GM19239 (cell line): Measurements from ENCODE around the gene TTC27.
"Not testable (repeated sequence)": the region's sequence is repeated elsewhere in the genome, so short reads cannot be mapped to it uniquely, and the experiment has no call there.

Experiments used
- DNase-seq: peaks from one replicate; pipeline ENCODE4 v3.0.0; 2011; ENCODE audit warnings: low spot score; ENCODE audit not compliant: insufficient read length
- FAIRE-seq: peaks from 2 replicates; lab custom pipeline; 2011; peaks lifted over from hg19 to GRCh38; lab: Jason Lieb, UNC

The TTC27 gene

DNA sequence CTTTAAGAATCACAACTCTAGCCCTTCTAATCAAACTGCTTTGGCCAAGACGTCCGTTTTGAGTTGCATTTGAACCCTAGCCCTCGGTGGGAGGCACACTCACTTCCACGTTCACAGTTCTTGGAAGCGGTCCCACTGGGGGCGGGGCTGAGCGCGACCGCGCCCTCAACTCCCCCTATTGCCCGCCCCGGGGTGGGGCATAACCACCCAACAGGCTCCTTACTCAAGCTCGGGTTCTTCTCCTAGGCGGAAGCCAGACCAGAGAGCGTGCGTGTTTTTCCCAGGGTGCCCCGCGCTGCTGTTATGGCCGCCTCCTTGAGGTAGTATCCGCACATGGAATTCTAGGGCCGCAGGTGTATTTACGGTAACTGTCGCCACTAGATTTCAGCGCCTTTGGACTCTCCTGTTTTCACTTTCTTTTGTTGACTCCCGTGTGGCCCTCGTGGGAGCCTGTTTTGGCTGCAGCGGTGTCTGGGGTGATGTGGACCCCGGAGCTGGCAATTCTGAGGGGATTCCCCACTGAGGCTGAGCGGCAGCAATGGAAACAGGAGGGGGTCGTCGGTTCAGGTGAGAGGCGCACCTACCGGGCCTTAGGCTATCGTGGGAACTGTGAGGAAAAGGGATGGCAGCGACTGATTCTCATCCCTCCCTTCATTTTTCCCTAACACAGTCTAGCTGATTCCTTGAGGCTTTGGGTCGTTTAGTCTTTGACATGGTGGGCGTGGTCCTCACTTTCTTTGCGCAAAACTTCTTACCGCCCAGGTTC lies at the start of gene TTC27:
TSS of gene TTC27 (plus strand) at position 237 of the 766 bp plus-strand sequence. CDS start at position 480, 243 bp downstream.
- peak; percentile 100 for FAIRE-seq
- peak; percentile 89 for DNase-seq

DNA sequence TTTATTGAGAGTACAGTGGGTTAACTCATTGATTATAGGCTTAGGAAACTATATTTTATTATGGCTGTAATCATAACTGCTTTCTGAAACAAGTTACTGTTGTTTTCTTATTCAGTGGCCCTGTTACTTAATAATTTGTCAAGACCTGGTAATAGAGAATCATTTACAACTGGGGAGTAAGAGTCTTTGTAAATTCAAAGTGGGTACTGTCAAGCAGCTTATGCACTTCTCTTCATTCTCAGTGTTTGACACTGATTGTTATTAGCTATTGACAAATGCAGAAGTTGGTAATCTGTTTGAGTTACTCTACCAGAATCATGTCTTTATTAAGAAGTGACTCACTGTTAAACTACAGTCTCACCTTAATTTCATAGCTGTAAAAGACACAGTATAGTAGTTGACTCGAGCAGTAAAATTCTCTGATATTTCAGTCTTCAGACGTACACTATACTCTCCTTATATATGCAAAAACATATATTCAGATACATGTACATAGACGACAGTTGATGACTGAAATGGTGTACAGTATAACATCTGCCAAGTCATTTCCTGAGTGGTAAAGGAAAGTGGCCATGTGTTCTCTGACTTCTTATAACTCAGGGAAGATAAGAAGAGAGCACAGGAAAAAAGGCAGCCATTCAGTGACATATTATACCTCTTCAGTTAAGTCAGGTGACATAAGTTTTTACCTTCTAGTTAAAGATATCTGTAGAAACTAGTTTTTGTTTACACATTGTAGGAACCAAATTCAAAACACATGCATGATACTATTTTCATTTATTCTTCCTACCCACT lies 36.0 kb upstream of the TTC27 start:
- DNase-seq (no peak), FAIRE-seq (peak; percentile 73)

DNA sequence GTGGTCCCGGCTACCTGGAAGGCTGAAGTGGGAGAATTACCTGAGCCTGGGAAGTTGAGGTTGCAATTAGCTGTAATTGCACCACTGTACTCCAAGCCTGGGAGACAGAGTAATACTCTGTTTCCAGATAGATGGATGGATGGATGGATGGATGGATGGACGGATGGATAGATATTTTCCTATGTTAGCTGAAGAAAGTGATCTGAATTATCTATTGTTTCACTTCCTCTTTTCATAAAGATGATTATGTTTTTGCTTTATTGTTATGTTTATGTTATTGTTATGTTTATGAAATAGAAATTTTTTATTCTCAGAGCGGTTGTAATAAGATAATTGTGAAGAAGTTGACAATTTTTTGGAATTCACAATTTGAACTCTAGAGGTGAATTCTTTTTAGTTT lies 33.3 kb upstream of the TTC27 start:
- no peak for DNase-seq

DNA sequence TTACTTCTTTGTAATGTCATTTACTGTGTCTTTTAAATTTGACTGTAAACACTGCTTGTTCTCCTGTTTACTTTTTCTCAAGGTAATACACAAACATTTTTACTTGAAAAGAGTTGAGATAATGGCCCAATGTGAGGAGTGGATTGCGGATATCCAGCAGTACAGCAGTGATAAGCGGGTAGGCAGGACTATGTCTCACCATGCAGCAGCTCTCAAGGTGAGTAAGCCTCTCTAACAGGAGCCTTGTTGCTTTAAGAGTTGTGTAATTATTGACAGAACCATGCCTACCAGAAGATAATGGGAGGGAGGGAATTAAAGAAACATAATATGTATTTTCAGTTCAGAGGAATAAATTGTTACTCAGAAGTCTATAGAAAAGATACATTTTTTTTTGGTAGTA lies 16.5 kb upstream of the TTC27 start:
- no peak for FAIRE-seq

More for the DNA sequence above, 33.3 kb upstream of the TTC27 start:
- no peak for FAIRE-seq

DNA sequence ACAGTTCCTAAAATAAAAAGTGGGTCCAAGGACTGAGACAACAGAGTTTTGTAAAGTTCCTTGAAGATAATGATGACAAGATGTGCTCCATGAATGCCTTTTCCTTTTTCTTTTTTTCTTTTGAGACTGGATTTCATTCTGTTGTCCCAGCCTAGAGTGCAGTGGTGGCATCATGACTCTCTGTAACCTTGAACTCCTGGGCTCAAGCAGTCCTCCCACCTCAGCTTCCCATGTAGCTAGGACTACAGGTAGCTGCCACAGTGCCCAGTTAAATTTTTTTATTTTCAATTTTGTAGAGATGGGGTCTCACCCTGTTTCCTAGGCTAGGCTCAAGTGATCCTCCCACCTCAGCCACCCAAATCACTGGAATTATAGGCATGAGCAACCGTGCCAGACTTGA lies 16.1 kb upstream of the TTC27 start:
- DNase-seq (no peak), FAIRE-seq (no peak)

More for the DNA sequence above, 16.5 kb upstream of the TTC27 start:
- DNase-seq, result no peak

DNA sequence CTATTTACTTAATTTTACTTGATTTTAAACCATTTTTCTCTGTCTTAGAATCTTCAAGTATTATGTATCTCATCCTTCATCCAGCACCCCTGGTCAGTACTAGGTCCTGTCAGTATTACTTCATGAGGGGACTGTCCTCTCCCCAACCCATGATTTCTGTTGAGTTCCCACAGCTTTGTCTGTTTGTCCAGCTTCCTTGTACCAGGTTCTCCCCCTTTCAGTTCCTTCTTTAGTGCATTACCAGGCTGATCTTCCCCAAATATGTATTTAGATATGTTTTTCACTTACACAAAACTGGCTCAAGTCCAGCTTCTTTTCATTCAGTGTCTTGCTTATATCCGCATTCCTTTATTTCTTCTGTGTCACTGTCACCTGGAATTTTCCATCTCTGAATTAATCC lies 13.8 kb upstream of the TTC27 start:
- FAIRE-seq (no peak), DNase-seq (no peak)

DNA sequence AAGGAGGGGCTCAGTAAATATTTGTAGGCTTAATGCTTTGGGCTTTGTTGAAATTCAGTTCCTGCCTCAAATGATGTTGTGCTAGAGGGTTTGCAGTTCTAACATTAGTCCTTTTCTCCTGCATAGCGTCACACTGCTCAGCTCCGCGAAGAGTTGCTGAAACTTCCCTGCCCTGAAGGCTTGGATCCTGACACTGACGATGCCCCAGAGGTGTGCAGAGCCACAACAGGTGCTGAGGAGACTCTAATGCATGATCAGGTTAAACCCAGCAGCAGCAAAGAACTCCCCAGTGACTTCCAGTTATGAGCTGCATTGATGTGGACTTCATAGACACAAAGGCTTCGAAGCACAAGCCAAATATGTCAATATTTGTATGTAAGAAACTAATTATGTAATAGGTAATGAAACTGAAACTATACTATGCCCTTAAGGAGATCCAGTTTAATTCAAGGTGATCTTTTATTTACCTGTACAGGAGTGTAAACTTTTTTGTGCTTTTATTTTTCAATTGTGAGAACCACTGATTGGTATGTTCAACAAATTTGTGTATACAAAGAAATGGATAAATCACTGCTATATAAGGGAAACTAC lies 10.2 kb upstream of the TTC27 start:
- FAIRE-seq (no peak), DNase-seq (no peak)

DNA sequence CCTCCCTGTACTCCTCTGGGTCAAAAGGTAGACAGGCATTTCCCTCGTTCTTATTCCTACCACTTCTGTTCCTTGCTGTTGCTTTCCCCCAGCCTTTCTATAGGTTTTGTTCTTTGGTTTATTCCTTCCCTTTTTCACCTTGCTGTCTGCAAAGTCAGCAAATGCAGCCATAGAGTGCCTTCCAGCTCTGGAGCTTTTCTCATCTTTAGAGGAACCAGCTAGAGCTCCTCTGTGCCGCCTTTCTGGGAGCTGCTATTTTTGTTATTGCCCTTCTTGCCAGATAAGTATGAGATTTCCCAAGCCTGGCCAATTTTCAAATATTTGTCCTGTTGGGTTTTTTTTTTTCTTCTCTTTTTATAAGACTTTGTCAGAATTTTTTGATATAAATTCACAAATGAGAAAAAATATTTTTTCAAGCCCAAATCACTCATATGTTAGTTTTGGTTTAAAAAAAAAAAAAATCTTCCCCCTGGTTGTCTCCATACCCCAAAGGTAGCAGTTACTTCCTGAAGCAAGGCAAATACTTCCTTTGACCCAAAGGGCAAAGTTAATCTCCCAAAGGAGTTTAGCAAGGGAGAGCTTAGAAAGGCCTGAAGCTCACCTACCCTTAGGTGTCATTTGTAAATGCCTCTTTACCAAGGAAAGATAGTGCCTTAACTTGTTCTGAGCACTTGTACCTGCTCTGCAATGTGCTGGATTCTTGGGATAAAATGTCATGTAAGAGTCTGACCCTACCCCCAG lies 5.1 kb upstream of the TTC27 start:
- no peak for FAIRE-seq
- no peak for DNase-seq

DNA sequence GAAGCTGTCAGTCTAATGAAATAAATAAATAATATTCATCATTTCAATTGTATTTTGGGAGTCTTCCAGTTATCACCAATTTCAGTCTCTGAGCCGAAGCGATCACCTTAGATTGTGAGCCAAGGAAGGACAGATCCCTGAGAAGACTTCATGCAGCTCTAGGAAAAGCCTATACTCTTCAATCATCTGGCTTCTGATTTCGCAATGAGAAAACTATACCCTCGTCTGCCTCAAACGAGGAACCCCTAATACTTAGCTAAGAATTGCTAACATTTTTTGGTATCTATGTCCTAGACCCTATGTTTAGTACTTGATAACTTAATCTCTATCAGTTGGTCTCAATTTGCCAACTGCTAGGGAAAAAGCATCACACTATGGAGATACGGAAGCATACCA lies 4.5 kb upstream of the TTC27 start:
- DNase-seq (no peak), FAIRE-seq (no peak)

DNA sequence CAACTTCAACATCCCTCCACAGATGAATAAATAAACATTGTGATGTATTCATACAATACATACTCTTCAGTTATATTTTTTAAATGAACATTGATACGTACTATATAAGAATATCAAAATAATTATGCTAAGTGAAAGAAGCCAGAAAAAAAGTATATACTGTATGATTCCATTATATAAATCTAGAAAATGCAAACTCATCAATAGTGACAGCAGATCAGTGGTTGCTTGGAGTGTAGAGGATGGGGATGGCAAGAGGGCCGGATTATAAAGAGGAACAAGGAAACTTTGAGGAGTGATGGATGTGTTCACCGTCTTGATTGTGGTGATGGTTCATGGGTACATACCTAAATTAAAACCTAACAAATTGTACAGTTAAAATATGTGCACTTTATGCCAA lies 3.0 kb upstream of the TTC27 start:
- FAIRE-seq, result no peak
- no peak for DNase-seq

DNA sequence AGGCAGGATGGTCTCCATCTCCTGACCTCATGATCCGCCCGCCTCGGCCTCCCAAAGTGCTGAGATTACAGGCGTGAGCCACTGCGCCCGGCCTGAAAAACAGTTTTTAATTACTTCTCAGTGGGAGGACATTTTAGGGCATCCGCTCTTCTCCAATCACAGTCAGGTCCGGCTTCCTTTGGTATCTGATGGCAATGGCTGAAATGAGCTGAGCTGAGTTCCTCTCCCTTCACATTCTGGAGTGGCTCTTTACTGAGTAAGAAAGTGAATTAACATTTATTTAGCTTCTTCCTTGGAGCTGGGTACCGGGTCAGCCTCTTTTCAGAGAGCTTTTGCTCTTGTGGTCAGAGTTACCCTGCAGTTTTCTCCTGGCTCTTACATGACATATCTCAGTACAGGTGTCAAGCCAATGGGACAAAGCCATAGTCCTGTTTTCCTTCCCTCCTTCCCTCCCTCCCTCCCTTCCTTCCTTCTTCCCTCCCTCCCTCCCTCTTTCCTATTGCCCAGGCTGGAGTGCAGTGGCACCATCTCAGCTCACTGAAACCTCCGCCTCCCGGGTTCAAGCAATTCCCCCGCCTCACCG lies 1.1 kb upstream of the TTC27 start:
- no peak for FAIRE-seq
- no peak for DNase-seq

DNA sequence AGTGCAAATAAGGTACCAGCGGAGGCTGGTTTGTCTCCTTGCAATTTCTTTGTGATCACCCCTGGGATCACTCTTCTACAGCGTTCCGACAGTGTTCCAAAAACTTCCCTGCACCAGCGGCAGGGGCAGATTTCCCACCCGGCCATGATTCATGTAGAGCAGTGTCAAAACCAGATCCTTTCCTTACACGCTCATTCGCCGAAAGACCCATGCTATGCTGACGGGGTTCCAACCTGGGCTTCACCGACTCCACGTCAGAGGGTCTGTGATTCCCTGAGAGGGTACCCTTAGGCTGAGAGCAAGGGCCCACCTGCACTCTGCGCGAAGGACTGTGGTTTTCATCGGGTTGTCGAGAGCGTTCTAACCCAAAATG lies 423 bp upstream of the TTC27 start:
- DNase-seq, result peak; percentile 4
- FAIRE-seq, result no peak

DNA sequence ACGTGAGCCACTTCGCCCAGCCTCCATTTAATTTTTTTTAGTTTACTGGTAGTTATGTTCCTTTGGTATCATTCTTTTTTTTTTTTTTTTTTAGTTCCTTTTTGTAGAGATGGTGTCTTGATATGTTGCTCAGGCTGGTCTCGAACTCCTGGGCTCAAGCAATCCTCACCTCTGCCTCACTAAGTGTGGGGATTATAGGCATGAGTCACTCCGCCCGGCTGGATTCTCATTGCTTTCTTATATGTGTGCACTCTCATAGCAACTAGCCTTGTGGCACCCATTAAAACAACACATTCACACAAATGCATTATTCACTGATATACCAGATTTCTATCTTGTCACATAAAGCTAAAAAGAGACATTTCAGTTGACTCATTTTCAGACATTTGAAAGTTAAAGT lies 4.2 kb downstream of the TTC27 start:
- no peak for FAIRE-seq

DNA sequence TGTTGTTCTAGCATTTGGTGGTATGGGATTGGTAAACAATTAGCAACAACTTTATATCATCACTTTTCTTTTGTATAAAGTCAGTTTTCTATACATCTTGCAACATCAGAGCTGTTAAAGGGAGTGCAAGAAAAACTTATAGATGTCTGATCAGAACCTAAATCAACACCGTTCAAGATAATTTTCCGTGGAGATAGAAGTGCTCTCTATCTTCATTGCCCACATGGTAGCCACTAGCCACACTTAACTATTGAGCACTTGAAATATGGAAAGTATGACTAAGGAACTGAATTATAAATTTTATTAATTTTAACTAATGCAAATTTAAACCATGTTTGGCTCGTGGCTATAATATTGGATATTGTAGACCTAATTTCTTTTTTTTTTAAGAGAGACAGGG lies 5.2 kb downstream of the TTC27 start:
- no peak for DNase-seq
- no peak for FAIRE-seq

More for the DNA sequence above, 4.2 kb downstream of the TTC27 start:
- DNase-seq, result no peak

DNA sequence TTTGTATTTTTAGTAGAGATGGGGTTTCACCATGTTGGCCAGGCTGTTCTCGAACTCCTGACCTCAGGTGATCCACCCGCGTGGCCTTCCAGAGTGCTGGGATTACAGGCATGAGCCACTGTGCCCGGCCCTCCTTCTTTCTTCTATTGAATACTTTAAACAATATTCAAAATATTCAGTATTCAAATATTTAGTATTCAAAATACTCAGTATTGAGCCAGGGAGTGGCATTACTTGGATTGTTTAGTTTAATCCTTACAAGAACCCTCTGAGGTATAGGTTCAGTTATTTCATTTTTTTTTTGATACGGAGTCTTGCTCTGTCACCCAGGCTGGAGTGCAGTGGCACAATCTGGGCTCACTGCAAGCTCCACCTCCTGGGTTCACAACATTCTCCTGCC lies 10.7 kb downstream of the TTC27 start:
- DNase-seq, FAIRE-seq: not testable (repeated sequence)

DNA sequence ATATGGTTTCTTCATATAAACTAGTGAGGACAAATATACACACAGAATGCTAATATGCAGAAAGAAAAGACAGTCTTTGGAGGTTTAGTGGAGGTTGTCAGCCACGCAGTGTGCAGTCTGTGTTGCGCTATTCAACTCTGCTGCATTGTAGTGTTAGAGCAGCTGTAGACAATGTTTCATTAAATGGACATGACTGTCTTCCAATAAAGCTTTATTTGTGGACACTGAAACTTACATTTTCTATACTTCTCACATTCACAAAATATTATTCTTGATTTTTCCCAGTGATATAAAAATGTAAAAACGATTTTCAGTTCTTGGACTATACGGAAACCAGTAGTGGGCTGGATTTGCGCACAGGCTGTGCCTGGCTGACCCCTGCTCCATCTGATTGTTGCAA lies 13.3 kb downstream of the TTC27 start:
- FAIRE-seq, result no peak
- DNase-seq, result no peak

DNA sequence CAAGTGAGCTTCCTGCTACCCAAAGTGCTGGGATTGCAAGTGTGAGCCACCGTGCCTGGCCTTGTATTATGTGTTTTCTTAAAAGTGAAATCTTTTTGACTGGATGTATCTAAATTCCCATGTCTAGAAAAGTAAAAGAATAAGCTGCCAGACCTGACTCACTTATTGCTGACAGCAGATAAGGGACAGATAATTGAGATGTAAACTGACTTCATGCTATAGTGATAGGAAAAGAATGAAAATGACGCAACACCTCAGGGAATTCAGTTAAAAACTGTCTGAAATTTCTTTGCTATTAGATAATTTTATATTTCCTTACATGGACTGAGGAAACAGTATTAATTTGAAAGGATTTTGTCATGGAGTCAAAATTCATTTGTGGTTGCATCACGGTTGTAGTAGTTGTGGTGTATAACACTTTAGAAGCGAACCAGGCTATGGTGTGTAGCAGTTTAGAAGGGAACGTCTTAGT lies 19.4 kb downstream of the TTC27 start:
- no peak for DNase-seq
- FAIRE-seq, result peak; percentile 53

DNA sequence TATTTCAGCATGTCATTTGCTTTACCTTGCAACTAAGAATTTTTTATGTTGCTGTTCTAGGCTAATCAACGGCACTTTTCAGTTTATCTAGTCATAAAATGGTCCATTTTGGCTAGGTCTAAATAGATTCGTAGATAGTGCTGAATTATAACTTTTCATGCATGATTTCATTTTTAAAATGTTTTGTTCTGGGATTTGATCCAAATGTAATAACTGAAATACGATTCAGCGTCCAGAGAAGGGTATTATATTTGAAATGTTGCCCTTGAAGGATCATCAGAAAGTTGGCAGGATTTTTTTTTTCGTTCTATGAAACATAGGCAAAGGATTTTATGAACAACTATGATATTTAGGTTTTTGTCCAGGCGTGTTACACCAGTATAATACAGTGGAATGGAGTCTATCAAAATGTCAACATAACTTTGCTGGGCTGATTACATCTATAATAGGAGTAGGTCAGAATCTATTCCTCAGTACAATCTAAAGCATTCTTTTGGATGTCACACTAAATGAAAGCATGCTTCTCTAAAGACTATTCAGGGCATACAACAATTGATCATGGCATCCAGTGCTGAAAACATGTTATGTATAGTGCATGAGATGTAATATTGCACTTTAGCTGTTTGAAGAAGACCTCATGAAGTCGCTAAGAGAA lies 24.8 kb downstream of the TTC27 start:
- DNase-seq, result no peak
- FAIRE-seq, result no peak

DNA sequence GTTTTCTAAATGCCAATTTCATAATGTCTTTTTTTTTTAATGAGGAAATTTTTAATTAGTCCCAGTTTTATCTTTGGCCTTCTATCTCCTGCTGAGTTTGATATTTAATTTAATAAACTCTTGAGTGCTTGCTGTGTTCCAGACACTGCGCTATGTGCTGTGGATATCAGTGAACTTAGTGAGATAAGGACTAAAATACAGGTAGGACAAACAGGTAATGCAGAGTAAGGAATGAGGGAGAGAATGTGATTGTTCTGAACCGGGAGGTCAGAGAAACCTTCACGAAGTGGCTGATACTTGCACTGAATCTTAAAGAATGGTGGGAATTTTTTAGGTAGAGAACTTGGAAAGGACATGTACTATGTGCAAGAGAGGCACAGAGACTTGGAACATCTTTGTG lies 28.2 kb downstream of the TTC27 start:
- no peak for DNase-seq

DNA sequence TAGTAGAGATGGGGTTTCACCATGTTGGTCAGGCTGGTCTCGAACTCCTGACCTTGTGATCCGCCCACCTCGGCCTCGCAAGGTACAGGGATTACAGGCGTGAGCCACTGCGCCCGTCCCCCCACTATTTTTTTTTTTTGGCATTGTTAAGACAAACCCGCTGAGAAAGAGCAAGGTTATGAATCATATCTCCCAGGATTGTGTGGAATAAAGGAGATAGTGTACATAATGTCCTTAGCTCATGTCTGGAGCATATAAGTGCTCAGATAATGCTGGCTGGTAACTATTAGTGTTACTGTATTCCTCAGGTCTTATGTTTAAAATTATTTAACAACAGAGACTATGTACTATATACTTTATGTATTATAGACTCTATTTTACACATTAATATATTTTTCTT lies 36.0 kb downstream of the TTC27 start:
- FAIRE-seq (no peak), DNase-seq (no peak)

More for the DNA sequence above, 28.2 kb downstream of the TTC27 start:
- no peak for FAIRE-seq
